ENCODE measurements around the gene FZD7.

- TF ChIP-seq EP300 (IDR thresholded peaks at IDR 0.05; ENCODE audit: low read depth) (no peak), POLR2AphosphoS5 (IDR thresholded peaks at IDR 0.05) (no peak), POLR2A (IDR thresholded peaks at IDR 0.05) (no peak)
- TF ChIP-seq, protein P1, sequence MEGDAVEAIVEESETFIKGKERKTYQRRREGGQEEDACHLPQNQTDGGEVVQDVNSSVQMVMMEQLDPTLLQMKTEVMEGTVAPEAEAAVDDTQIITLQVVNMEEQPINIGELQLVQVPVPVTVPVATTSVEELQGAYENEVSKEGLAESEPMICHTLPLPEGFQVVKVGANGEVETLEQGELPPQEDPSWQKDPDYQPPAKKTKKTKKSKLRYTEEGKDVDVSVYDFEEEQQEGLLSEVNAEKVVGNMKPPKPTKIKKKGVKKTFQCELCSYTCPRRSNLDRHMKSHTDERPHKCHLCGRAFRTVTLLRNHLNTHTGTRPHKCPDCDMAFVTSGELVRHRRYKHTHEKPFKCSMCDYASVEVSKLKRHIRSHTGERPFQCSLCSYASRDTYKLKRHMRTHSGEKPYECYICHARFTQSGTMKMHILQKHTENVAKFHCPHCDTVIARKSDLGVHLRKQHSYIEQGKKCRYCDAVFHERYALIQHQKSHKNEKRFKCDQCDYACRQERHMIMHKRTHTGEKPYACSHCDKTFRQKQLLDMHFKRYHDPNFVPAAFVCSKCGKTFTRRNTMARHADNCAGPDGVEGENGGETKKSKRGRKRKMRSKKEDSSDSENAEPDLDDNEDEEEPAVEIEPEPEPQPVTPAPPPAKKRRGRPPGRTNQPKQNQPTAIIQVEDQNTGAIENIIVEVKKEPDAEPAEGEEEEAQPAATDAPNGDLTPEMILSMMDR (IDR thresholded peaks at IDR 0.05) = no peak
Observed at GRCh38 chr2:202079310-202079709, 45.7 kb downstream of the FZD7 start.
